HepG2 (cell line): ENCODE results near the gene TMEM143. TPM values are rescaled to one million over a fixed set of nuclear protein-coding genes. Genes with fewer than 3 reads are reported as not detected.

Experiments used
- AHR ChIP-seq: IDR thresholded peaks from 2 replicates; pipeline ENCODE4 v1.6.1; 2018; ENCODE audit warnings: missing genetic modification reagents, missing compliant biosample characterization
- BCL3 ChIP-seq: sonication (generic); formaldehyde crosslinking; IDR thresholded peaks from 2 replicates; pipeline ENCODE4 v1.5.1; 2020; ENCODE audit warnings: mild to moderate bottlenecking, missing genetic modification reagents, moderate library complexity
- CBFB ChIP-seq: sonication (generic); formaldehyde crosslinking; IDR thresholded peaks from 2 replicates; pipeline ENCODE4 v1.4.0; 2020; ENCODE audit warnings: missing genetic modification reagents
- GMEB1 ChIP-seq: sonication (generic); formaldehyde crosslinking; IDR thresholded peaks from 2 replicates; pipeline ENCODE4 v1.5.1; 2020; ENCODE audit warnings: missing genetic modification reagents, mild to moderate bottlenecking, borderline replicate concordance
- HIVEP1 ChIP-seq: sonication (generic); formaldehyde crosslinking; IDR thresholded peaks from 2 replicates; pipeline ENCODE4 v1.4.0; 2020; ENCODE audit warnings: mild to moderate bottlenecking, missing genetic modification reagents
- HMGXB4 ChIP-seq, 2 experiments: sonication (generic) in 1 of 2; formaldehyde crosslinking in 1 of 2; IDR thresholded peaks; 2 replicates each; pipeline versions ENCODE4 v1.4.0 to v1.6.1; 2018 to 2020; ENCODE audit warnings: missing genetic modification reagents in 2 of 2, borderline replicate concordance in 1 of 2, low read depth in 1 of 2, mild to moderate bottlenecking in 1 of 2, missing biosample characterization in 1 of 2
- HOXA9 ChIP-seq: sonication (generic); formaldehyde crosslinking; IDR thresholded peaks from 2 replicates; pipeline ENCODE4 v1.8.1; 2022; ENCODE audit warnings: missing genetic modification reagents, mild to moderate bottlenecking, moderate library complexity, borderline replicate concordance
- SMC3 ChIP-seq: IDR thresholded peaks from 2 replicates; pipeline ENCODE4 v1.6.1; 2011; ENCODE audit warnings: low read length, improper control_type of control experiment
- UBTF ChIP-seq: sonication (generic); formaldehyde crosslinking; IDR thresholded peaks from 2 replicates; pipeline ENCODE4 v1.4.0; 2020; ENCODE audit warnings: mild to moderate bottlenecking, missing genetic modification reagents
- YEATS2 ChIP-seq: sonication (generic); formaldehyde crosslinking; IDR thresholded peaks from 2 replicates; pipeline ENCODE4 v1.4.0; 2020; ENCODE audit warnings: missing genetic modification reagents, borderline replicate concordance
- ZFP91 ChIP-seq: sonication (generic); formaldehyde crosslinking; IDR thresholded peaks from 2 replicates; pipeline ENCODE4 v1.9.0; 2022; ENCODE audit warnings: missing genetic modification reagents, mild to moderate bottlenecking, borderline replicate concordance
- ZNF317 ChIP-seq: sonication (generic); formaldehyde crosslinking; IDR thresholded peaks from 2 replicates; pipeline ENCODE4 v1.5.0; 2020; ENCODE audit warnings: mild to moderate bottlenecking, missing genetic modification reagents
- ZNF414 ChIP-seq: sonication (generic); formaldehyde crosslinking; IDR thresholded peaks from 2 replicates; pipeline ENCODE4 v1.5.0; 2020; ENCODE audit warnings: missing genetic modification reagents
- ZNF891 ChIP-seq: sonication (generic); formaldehyde crosslinking; IDR thresholded peaks from 2 replicates; pipeline ENCODE4 v1.5.0; 2020; ENCODE audit warnings: mild to moderate bottlenecking, missing genetic modification reagents
- polyA plus RNA-seq, 8 experiments: library from polyadenylated mRNA; depleted of rRNA in 3 of 8; stranded (reverse) in 7 of 8; unstranded in 1 of 8; fragments of >200 nt; fragmentation: Illumina TruSeq in 4 of 8; extraction: Trizol in 4 of 8; gene quantifications; 2 replicates each; pipeline versions ENCODE4 v1.2.1 to v1.2.3, GENCODE V29; 2011 to 2016; ENCODE audit warnings: low read depth in 4 of 8, missing spikeins in 1 of 8, mixed read lengths in 1 of 8; ENCODE audit not compliant: insufficient read depth in 1 of 8
- total RNA-seq, 5 experiments: library from RNA; depleted of rRNA; stranded (reverse); fragments of >200 nt; fragmentation: Illumina TruSeq; extraction: Trizol; gene quantifications; 2 replicates each; pipeline ENCODE4 v1.2.3, GENCODE V29; 2016; ENCODE audit warnings: low read depth in 1 of 5

TMEM143 gene
- total and polyA plus RNA-seq, 2 of the 13 experiments (the other 11 are each of a cell fraction or from before 2014, with no cell fraction given): 7.7 to 11.3 TPM

- TF ChIP-seq ZFP91 (peak; percentile 27; the same call in 1 of the 2 replicates), AHR (0 out of 2 replicates have a peak, but pooled peaks have one; percentile 30), BCL3 (peak; percentile 34; the same call in 1 of the 2 replicates), YEATS2 (peak; percentile 31; the same call in 1 of the 2 replicates), ZNF891 (CRISPR knock-in tag) (no peak; the same call in 1 of the 2 replicates), HIVEP1 (CRISPR knock-in tag) (no peak), UBTF (CRISPR knock-in tag) (peak; percentile 43; the same call in 1 of the 2 replicates), CBFB (CRISPR knock-in tag) (no peak), ZNF317 (no peak), SMC3 (0 out of 2 replicates have a peak, but pooled peaks have one; percentile 47), HOXA9 (CRISPR knock-in tag) (no peak), ZNF414 (no peak), HMGXB4 (CRISPR knock-in tag; IDR thresholded peaks at IDR 0.05; ENCODE audit: borderline replicate concordance in 1 of 2, low read depth in 1 of 2) (peak; percentile 62 to 77; a peak in 3 of 4 replicates), GMEB1 (peak; percentile 36; the same call in 1 of the 2 replicates)
Measured at GRCh38 chr19:48308631-48309586, 54.8 kb downstream of the TMEM143 start (continued).
